Raji (cell line): ENCODE measurements around the gene SLX4IP.
A peak's percentile ranks its signal among the peaks of the same experiment; 100 is the strongest.

Experiments used
- POLR2A ChIP-seq: IDR thresholded peaks from 2 replicates; pipeline ENCODE4 v1.6.1; 2011; ENCODE audit warnings: low read depth, low read length, control low read depth; ENCODE audit not compliant: insufficient read depth

The SLX4IP gene

DNA sequence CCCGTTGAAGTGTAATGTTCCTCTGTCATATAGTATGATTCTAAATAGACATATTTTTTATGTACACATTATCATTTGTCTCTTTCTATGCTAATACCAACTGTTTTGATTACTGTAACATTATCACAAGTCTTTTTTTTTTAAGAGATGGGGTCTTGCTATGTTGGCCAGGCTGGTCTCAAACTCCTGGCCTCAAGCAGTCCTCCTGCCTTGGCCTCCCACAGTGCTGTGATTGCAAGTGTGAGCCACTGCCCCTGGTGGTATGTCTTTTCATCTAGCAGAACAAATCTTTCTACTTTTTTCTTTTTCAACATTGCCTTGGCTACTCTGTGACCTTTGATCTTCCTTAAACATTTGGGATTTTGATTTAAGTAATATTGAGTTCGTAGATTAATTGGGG, 57.7 kb downstream of the SLX4IP start:
- no peak for TF ChIP-seq POLR2A

DNA sequence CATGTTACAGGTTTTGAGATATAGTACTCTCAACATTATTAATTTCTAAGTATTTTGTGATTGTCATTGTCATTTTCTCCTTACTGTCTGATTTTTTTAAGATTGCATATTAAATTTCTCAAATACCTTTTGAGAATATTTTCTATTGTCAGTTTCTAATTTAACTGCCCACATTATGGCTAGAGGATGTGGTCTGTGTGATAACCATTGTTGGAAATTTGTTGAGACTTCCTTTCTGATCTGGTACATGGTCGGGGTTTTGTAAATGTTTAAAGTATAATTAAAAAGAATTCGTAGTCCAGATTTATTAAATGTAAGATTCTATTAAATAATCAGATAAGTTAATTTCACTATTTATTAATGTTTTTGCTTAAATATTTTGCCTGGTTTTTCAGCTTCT, 60.1 kb downstream of the SLX4IP start:
- TF ChIP-seq POLR2A: no peak

DNA sequence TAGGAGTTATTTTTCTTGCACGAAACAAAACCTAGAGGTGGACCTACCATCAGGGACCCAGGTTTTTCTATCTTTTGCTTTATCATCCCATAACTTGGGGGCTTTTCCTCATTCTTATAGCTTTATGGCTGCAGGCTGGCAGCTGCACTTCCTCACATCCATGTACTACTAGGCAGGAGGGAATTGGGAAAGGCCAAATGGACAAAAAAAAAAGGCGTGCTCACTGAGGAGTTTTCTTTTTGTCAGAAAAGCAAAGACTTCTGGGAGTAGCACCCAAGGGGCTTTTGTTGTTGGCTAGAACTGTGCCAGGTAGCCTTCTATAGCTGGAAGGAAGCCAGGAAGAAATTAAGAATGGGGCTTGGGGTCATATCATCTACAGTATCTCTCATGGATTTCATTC, 61.4 kb downstream of the SLX4IP start:
- TF ChIP-seq POLR2A: no peak

DNA sequence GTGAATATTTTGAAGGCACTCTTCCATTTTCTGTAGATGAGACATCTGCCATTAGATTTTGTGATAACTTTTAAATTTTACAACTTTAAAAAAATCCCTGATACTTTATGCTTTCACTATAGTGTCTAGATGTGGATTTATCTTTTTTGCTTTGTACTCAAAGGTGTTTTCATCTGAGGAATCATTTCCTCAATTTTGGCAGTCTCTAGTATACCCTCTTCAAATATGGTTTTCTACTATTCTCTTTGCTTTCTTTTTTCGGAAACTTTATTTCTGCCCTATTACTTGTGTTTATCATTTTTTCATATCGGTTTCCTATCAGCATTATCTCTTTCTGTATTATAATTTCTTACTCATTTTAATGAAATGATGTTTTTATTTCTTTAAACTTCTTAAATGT, 62.2 kb downstream of the SLX4IP start:
- TF ChIP-seq POLR2A: no peak

DNA sequence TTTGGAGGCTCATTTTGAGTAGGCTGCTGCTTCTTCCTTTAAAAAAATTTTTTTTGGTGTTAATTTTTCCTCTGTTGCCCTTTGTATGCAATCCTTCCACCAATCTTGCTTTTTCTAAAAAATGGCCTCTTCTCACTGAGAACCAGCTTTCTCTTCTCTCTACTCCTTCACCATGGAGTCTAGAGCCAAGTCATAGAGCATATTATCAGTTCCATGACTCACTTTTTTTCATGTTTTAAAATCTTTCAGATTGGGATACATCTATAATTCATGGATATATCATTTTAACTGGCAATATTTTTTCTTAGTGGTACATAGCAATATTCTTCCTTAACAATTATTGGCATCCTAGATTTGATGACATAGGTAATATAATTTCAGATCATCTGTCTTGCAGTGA, 62.7 kb downstream of the SLX4IP start:
- TF ChIP-seq POLR2A: no peak

DNA sequence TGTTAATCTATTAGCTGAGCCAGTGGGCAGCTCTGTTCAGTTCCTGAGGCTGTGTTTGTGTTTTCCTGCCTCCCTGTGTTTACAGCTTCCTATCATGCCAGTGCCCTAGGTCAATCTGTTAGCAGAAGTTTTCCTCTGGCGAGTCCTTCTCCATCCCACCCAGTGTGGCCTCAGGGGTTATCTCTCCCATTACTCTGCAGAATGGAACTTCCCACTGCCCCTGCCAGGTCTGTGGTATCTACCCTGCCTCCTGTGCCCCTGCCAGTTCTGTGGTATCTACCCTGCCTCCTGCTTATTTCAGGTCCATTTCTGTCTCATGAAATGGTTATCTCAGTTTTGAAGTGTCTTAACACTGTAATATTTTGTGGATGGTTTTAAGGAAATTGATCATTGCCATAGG, 63.1 kb downstream of the SLX4IP start:
- TF ChIP-seq POLR2A: no peak

DNA sequence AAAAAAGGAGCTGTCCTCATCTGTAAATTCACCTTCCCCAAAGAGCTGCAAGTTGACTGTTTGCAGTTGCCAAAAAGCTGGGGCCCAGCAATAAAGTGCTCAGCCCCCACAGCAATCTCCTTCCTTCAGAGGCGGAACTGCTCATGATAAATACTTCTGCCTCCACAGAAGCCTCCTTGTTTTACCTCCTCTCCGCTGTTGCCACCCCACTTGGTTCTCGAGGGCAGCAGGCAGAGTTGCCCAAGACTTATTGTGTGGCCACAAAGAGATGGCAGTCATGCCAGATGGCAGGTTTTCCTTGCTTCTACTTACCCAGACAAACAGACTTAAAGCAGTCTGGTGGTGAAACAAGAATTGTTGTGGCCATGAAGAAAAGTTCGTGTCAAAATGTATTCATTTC, 66.3 kb downstream of the SLX4IP start:
- TF ChIP-seq POLR2A: no peak

DNA sequence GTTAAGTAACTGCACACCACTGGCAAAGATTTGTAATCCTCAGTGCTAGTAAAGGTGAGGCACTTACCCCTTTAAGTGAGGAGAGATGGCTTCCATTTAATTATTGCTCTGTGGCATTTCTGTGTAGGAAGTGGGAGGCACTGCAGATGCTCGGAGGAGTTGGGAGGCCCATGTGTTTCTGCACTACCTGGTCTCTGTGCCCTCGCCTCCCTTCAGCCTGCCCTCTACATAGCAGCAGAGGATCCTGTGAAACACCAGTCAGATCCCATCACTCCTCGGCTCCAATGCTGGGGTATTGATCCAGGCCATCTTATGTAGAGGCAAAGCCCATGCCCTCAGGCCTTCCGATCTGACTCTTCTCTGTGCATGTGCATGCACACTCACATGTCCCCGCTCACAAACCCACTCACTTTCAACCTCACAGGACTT, 67.0 kb downstream of the SLX4IP start:
- no peak for TF ChIP-seq POLR2A

DNA sequence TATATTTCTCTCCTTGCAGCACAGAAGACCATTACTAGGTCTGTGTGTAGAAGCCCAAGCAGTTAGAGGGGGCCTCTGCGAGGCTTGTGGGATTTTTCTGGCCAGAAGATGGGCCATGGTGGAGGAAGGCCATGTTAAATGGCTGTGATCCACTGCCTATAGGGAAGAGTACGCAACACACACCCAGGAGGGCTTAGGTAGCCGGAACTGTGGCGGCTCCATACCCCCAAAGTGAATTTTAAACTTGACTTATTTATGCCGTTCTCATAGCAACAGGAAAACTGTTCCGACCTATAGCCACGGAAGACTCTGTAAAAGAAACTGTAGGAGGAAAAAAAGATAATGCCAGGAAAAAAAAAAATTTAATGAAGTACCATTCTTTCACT, 69.5 kb downstream of the SLX4IP start:
- TF ChIP-seq POLR2A: no peak

DNA sequence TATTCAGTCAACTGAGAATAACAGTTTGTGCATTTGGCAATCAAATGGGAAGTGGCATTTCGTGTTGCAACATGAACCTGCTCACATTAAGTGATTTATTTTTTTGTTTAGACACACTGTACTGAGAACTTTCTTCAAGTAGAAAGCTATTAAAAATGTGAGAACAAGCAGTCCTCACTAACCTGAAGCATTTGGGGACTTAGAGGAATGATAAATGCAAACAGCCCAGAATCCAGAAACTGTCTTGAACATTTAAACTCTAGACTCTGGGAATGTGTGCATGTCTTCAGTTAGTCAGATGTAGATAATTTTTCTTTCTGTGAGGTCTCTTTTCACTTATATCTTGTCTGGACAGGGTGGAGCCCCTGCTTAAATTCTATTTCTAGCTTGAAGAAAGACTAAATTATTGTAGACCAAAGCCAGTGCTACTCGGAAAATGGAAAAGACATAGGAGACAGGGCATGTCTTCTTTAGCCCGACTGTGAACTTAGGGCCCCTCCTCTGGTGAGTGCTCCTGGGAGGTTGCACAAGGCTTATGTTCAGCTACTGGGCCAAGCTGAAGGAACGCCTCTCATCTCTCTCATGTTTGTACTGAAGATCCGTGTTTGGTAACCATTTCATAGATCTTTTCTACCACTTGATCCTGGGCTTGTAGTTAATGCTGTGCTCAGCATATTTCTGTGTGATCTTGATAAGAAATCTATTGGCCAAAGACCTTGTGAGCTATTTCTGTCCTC, 70.1 kb downstream of the SLX4IP start:
- TF ChIP-seq POLR2A: no peak

DNA sequence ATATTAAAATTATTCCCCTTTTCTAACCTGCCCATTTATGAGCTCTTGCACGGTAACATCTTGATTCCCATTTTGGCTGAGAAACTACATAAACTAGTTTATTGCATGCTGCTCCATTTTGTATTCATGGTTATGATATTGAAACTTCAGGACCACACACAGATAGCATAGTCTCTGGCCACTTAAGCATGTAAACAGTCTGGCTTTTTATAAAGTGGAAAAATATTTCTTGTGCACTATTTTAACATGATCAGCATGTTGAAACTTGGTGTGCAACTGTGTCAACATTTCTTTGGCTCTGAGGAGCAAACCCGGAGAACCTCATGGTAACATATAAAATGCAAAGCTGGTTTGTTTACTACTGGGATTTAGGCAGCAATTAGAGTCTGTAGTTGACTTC, 70.7 kb downstream of the SLX4IP start:
- no peak for TF ChIP-seq POLR2A

DNA sequence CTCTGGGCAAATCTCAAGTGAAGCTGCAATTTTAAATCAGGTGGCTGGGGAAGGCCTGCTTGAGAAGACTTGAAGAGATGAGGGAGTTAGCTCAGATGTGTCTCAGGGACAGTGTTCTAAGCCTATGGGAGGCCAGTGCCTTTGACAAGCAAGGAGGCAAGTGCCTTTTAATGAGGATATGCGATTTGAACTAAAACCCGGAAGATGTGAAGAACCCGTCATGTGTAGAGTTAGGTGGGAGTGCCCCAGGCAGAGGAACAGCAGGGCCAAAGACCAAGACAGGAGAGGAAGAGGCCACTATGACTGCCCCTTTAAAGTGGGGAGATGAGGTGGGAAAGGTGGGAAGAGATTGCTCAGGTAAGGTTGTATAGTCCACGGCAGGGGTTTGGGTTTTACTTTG, 71.9 kb downstream of the SLX4IP start:
- no peak for TF ChIP-seq POLR2A

DNA sequence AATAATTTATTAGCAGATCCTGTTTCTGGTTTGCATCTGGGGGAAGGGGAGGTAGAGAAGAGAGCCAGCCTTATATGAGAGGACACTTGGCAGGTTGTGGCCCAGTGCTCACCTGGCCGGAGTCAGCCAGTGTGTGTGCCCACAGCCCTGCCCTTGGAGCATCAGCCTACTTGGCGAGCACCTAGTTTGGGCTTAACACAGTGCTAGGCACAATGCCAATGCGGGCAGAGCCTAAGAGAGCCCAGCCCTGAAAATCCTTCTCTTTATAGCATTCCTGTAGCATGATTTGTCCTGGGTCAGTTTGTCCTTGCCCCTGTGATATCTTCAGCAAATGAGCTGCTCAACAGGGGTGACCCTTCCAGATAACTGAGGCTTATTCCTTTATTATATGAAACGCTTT, 73.0 kb downstream of the SLX4IP start:
- TF ChIP-seq POLR2A: no peak

DNA sequence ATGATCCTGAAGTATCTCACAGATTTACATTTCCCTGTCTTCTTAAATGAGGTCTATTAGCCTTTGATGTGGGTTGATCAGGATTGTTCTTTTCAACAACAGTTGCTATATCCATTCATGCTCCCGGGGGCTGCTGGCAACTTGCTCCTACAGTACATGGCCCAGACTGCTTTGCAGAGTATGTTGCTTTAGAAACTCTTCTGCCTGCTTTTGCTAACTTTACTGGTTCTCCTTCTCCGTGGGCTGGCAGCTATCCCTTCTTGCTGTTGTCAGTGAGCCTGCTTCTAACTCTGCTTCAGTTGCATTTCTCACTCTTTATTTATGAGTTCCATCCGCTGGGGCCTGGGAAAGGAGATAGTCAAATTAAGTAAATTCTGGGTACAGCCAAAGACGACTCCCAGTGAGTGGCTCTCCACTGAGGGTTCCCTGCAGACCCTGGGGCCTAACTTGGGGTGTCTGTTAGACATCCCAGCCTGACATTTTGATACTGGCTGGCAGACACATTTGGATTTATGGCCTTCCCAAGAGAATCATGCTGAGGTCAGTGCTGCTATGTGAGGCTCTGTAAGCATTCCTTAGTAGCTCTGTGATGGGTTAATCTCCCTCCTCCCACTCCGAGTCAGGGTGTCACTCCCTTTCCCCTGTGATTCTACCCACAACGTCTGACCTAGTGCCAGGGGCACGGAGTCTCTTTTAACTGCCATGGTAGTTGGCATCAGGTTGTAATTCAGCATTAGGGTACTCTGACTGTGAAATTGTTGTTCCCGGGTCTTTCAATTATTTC, 73.6 kb downstream of the SLX4IP start:
- no peak for TF ChIP-seq POLR2A

DNA sequence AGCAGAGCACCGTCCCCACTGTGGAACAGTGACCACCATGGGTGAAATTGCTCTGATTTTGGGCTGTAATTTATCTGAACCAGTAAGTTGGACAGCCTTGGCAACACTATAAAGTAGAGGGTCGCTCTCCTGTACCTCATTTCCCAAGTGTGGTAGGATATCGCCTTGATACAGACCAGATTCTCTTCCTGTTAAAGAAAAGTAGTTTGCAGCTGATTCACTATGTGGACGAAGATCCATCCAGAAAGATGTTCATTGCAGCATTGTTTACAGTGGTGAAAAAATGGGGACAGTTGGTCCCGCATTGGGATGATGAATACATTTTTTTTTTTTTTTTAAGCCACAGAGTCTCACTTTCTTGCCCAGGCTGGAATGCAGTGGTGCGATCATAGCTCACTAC, 74.3 kb downstream of the SLX4IP start:
- no peak for TF ChIP-seq POLR2A

DNA sequence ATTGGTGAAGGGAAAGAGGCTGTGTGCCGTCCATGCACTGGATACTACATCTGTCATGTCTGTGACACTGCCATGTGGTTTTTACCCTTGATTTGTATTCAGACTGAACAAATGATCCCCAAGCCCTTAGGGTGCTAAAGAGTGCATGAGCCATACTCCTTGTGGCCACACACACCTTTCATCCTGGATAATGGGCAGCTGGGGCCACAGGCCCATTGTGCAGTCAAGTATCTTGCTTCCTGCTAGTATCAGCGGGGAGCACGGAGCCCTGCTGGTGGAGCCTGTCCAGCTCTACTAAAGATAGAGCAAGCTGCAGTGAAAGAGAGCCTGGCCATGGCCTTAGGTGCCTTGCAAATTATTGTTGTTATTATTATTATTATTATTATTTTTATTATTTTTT, 75.1 kb downstream of the SLX4IP start:
- no peak for TF ChIP-seq POLR2A

DNA sequence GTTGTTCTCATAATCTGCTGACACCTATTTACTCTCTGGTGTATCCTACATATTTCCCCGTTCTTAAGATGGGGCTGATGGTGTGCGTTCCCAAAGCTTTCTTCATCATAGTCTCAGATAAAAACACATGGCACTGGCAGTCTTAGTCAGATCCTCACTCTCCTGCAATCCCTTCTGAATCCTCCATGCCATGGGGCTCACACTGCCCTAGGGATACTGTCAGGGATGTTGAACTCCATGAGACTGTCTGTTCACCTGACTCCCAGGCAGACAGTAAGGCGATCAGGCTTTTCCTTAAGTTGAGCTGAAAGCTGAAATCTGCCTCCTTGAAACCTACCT, 76.0 kb downstream of the SLX4IP start:
- TF ChIP-seq POLR2A: no peak

DNA sequence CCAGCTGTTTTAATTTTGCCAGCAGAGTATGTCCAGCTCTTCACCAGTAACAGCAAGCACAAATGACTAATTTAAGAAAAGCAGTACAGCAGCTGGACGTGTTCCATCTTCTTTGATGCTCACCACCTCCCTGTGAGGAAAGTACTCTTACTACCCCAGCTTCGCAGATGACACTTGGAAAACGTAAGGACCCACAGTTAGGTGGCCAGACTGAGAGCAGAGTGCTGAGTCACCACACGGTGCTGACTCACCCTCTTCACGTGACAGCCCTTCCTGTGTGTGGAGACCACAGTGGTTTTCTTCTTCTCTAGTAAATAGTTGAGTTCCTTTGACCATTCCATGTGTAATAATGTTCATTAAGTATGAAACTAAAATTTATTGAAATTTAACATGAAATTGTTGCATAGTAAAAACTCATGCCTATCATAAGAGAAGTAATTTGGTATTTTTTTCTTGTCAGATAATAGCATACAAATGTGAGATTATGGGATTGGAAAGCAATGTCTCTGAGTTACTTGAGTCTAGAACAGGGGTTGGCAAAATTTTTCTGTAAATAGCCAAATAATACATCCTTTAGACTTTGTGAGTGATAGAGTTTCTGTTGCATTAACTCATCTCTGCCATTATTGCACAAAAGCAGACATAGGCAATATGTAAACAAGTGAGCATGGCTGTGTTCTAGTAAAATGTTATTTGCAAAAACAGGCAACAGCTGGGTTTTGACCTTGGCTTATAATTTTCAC, 76.6 kb downstream of the SLX4IP start:
- TF ChIP-seq POLR2A: peak; percentile 34; the same call in 1 of the 2 replicates
